HG03342 (cell line): ENCODE data around the gene S100A14.

Source experiments
- ATAC-seq: cut with Tn5 transposase; IDR thresholded peaks from one replicate; pipeline ENCODE4 v1.9.1; 2021; ENCODE audit warnings: mild to moderate bottlenecking, moderate library complexity; ENCODE audit not compliant: unreplicated experiment

The S100A14 gene

DNA sequence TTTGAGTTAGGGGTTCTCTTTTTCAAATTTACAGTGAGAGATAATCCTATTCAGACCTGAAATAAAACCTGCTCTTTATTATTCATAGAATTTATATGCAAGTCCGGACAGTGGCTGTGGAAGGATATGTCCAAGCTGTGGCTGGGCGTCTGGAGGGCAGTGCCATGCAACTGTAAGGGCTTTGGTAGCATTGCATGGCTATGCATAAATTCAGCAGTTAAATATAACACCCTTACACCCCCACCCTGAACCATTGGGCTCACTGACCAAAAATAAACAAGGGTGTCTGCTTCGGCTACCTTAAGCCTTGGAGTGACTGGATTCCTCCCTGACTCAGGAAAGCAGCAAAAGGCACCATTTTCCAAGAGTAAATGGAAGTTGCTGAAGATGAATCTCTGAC, 23.2 kb upstream of the S100A14 start:
- no peak for ATAC-seq

- ATAC-seq, result no peak
Observed at GRCh38 chr1:153638261-153638660, 22.1 kb upstream of the S100A14 start.

DNA sequence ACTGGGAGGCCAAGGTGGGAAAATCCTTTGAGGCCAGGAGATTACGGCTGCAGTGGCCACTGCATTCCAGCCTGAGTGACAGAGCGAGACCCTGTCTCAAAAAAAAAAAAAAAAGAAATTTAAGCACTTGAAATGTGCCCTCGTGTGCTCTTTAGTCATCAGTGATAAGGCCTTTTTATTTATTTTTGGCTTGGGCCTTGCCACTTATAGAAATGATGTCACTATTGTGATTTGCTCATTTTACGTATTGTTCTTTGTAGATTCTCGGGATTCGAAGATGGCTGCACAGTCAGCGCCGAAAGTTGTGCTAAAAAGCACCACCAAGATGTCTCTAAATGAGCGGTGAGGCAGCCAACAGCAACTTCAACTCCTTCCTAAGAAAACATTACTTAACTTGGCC, 20.2 kb upstream of the S100A14 start:
- ATAC-seq, result no peak

GRCh38 chr1:153635872-153636271, 19.7 kb upstream of the S100A14 start:
- ATAC-seq, result no peak

GRCh38 chr1:153633754-153634665, 17.9 kb upstream of the S100A14 start, which contains the start of gene CHTOP:
Gene CHTOP, plus strand, starts transcription at chr1:153634066. Its CDS starts 2,523 bp downstream, at chr1:153636589.
- peak; percentile 81 for ATAC-seq

DNA sequence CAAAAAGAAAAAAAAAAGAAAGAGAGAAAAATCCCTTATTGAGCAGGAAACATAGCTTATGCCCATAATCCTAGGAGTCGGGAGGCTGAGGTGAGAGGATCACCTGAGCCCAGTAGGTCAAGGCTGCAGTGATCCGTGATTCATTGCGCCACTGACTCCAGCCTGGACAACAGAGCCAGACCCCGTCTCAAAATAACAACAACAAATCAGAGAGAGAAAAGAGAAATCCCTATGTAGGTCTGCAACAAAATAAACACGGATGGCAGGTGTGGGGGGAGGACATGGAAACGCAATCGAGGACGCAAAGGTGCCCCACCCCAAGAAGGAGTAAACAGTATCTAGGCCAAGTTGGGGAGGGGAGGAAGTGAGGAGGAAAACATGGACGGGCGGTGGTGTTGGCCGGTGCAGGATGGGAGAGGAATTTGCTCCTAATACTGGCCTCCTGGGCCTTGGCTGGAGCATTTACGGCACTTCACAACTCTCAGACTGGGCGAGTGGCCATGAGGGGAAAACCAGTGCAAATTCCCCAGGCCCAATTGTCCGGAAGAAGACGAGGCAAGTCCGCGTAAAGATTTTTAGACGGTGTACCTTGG, 17.1 kb upstream of the S100A14 start:
- ATAC-seq, result no peak

- no peak for ATAC-seq
Observed at GRCh38 chr1:153631047-153632022, 15.2 kb upstream of the S100A14 start.

- ATAC-seq, result no peak
Observed at GRCh38 chr1:153630384-153630783, 14.3 kb upstream of the S100A14 start.

DNA sequence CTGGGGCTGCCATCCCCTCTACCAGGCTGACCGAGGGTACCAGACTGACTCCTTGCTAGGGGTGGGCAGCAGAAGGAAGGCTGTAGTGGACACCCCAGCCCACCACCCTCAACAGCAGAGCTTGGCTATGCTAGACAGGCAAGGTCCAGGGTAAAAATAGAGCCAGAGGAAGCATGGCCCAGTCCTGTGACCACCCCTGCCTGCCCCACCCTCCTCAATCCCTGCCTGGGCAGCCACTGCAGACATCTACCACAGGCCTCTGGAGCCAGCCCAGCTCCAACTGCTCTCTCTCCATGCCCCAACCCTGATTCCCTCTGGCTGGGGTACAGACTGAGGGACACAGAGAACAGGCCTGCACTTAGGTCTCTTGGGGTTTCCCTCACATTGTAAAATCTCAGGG, 13.8 kb upstream of the S100A14 start:
- ATAC-seq, result no peak

DNA sequence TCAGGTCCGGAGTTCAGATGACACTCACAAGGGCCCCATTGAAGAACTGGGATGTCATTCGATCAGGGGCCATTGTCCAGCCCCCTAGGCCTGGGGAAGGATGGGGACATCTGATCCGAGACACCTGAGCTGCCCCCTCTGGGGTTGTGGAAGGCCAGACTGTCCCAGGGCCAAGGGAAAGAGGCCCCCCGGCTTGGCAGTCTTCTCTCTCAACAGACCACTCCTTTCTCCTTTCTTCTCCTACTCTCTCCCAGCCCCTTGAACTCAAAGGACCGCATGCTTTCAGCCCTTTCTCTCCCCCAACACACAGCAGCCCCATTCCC, 13.2 kb upstream of the S100A14 start:
- ATAC-seq, result no peak

GRCh38 chr1:153628638-153629342, 12.7 kb upstream of the S100A14 start:
- ATAC-seq, result no peak

GRCh38 chr1:153627715-153628626, 11.8 kb upstream of the S100A14 start, which contains the start of gene S100A1:
Gene S100A1, plus strand, starts transcription at chr1:153628434. Its CDS starts 2,088 bp downstream, at chr1:153630522.
- ATAC-seq, result no peak

DNA sequence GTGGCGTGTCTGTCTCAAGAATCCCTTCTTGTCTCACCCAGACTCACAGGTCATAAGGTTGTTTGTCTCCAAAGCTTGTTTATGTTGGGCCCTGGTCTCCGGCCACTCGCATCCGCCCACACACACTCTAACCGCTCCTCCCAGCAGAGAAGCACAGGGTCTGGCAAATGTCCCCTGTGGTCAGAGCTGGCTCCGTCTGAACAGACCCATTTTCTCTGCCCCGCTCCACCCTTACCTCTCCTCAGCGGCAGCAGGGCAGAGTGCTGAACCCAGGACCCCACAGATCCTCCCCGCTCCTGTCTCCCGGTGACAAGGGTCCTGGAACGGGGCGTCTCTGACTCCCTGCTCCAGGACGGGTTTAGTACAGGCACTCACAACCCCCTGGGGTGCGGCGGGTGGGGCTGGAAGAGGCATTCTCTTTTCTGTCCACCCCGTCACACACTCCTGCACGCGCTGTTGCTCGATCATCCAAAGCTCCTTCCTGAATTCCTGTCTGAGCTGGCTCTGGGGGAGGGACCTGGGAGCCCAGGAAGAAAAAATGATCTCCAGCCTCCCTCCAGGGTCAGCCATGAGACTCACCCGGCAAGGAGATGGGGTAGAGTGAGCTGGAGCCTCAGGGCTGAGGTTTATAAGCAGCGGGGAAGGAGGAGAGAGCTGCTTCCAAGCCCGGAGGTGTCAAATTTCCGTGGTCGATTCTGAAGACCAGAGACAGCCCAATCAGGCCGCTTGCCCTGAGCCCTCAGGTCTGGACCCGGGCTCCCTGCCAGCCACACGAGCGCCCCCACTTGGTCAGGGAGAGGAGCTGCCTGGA, 11.0 kb upstream of the S100A14 start, which contains the start of gene S100A13:
Gene S100A13 (minus strand): TSS at position 602 of the 811 bp plus-strand sequence. CDS start 1,033 bp downstream, outside the sequence.
- no peak for ATAC-seq

DNA sequence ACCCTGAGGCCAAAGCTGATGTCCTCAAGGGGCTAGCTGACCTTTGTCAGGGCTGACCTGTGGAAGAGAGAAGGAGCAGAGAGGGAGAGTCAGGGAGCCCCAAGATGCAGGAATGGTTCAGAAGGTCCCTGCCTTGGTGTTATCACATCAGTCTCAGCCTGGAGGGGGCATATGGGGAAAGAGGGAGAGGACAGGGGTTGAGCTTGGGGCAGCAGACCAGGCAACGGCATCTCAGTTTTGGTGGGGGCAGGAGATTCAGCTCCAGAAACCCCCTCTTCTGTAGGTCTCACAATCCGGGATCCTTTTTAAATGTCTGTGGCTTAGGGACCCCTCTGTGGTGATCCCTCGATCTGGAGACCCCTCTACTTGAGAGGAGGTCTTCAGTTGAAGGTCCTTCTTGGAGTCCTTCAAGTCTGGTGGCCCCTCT, 10.4 kb upstream of the S100A14 start:
- no peak for ATAC-seq

GRCh38 chr1:153624965-153625611, 9.0 kb upstream of the S100A14 start:
- no peak for ATAC-seq

GRCh38 chr1:153623101-153623500, 7.0 kb upstream of the S100A14 start:
- ATAC-seq, result no peak

GRCh38 chr1:153619171-153619570, 3.0 kb upstream of the S100A14 start:
- no peak for ATAC-seq

DNA sequence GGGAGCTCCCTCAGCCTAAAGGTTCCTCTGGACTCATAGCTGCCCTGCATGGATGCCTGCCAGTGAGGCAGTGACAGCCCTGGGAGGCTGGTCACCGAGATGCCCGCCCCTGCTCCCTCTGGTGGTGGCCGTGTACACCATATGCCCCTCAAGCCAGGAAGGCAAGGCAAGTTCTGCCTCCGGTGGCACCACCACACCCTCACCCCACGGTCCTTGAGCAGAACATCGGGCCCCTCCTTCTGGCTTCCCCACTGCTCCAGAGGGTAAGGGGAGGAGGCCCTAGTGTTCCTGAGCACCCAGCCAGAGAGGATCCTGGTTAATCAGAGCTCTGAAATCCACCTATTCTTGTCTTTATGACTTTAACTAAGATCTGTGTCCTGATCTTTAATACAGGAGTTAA, 1.5 kb upstream of the S100A14 start:
- peak; percentile 68 for ATAC-seq
